ENCODE data around the gene G2E3.

G2E3 gene

GRCh38 chr14:30532264-30532663, 26.7 kb upstream of the G2E3 start:
- TF ChIP-seq FOXP2 (optimal IDR thresholded peaks at IDR 0.05; ENCODE audit: borderline replicate concordance, extremely low read depth, extremely low read length, insufficient read depth) (no peak), SIN3A (IDR thresholded peaks at IDR 0.05; ENCODE audit: borderline replicate concordance, insufficient read depth, low read length) (no peak), POLR2AphosphoS5 (IDR thresholded peaks at IDR 0.05; ENCODE audit: low read depth, low read length) (no peak), TAF1 (IDR thresholded peaks at IDR 0.05; ENCODE audit: borderline replicate concordance, insufficient read depth, low read length) (no peak)
- TF ChIP-seq, protein P1, sequence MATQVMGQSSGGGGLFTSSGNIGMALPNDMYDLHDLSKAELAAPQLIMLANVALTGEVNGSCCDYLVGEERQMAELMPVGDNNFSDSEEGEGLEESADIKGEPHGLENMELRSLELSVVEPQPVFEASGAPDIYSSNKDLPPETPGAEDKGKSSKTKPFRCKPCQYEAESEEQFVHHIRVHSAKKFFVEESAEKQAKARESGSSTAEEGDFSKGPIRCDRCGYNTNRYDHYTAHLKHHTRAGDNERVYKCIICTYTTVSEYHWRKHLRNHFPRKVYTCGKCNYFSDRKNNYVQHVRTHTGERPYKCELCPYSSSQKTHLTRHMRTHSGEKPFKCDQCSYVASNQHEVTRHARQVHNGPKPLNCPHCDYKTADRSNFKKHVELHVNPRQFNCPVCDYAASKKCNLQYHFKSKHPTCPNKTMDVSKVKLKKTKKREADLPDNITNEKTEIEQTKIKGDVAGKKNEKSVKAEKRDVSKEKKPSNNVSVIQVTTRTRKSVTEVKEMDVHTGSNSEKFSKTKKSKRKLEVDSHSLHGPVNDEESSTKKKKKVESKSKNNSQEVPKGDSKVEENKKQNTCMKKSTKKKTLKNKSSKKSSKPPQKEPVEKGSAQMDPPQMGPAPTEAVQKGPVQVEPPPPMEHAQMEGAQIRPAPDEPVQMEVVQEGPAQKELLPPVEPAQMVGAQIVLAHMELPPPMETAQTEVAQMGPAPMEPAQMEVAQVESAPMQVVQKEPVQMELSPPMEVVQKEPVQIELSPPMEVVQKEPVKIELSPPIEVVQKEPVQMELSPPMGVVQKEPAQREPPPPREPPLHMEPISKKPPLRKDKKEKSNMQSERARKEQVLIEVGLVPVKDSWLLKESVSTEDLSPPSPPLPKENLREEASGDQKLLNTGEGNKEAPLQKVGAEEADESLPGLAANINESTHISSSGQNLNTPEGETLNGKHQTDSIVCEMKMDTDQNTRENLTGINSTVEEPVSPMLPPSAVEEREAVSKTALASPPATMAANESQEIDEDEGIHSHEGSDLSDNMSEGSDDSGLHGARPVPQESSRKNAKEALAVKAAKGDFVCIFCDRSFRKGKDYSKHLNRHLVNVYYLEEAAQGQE (IDR thresholded peaks at IDR 0.05; ENCODE audit: insufficient read depth in 1 of 2, low read depth in 2 of 2, low read length in 2 of 2) = no peak

DNA sequence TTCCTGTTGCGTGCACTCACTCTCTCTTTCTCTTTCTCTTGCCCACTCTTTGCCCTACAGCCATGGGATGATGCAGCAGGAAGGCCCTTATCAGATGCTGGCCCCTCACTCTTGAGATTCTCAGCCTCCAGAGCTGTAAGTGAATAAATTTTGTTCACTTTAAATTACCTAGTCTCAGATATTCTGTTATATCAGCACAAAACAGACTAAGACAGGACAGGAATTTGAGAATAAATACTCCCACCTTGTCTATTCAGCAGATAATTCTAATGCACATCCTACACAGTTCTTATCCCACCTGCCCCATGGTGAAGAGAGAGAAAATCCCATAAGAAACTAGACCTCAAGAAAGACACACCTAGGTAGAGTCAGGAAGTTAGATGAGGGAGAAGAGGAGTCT, 25.8 kb upstream of the G2E3 start:
- TF ChIP-seq, protein P1 (IDR thresholded peaks at IDR 0.05; ENCODE audit: insufficient read depth in 1 of 2, low read depth in 2 of 2, low read length in 2 of 2) = no peak
- TF ChIP-seq TAF1 (IDR thresholded peaks at IDR 0.05; ENCODE audit: borderline replicate concordance, insufficient read depth, low read length) (no peak), SIN3A (IDR thresholded peaks at IDR 0.05; ENCODE audit: borderline replicate concordance, insufficient read depth, low read length) (no peak), FOXP2 (optimal IDR thresholded peaks at IDR 0.05; ENCODE audit: borderline replicate concordance, extremely low read depth, extremely low read length, insufficient read depth) (no peak), POLR2AphosphoS5 (IDR thresholded peaks at IDR 0.05; ENCODE audit: low read depth, low read length) (no peak)

DNA sequence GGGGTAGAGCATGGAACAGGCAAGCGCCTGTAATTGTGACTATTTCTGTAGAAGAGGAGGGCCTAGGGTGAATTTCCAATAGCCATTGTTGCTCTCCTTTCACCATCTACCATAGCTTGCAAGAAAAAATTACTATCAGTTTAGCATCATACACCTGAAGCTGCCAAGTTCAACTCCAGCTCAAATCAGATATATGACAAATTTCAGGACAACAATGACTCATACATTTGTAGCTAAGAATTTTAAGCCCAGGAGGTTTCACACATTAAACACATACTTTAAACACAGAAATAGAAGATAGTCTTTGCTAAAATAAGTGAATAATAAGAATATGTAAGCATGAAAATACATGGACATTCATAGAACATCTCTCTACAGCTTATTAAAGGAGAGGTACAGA, 17.6 kb upstream of the G2E3 start:
- TF ChIP-seq POLR2AphosphoS5 (IDR thresholded peaks at IDR 0.05; ENCODE audit: low read depth, low read length) (no peak), SIN3A (IDR thresholded peaks at IDR 0.05; ENCODE audit: borderline replicate concordance, insufficient read depth, low read length) (no peak), TAF1 (IDR thresholded peaks at IDR 0.05; ENCODE audit: borderline replicate concordance, insufficient read depth, low read length) (no peak), FOXP2 (optimal IDR thresholded peaks at IDR 0.05; ENCODE audit: borderline replicate concordance, extremely low read depth, extremely low read length, insufficient read depth) (no peak)
- TF ChIP-seq, protein P1 (IDR thresholded peaks at IDR 0.05; ENCODE audit: insufficient read depth in 1 of 2, low read depth in 2 of 2, low read length in 2 of 2) = no peak

GRCh38 chr14:30547388-30548048, 11.4 kb upstream of the G2E3 start:
- TF ChIP-seq SIN3A (IDR thresholded peaks at IDR 0.05; ENCODE audit: borderline replicate concordance, insufficient read depth, low read length) = no peak
- no peak for TF ChIP-seq TAF1 (IDR thresholded peaks at IDR 0.05; ENCODE audit: borderline replicate concordance, insufficient read depth, low read length)
- TF ChIP-seq POLR2AphosphoS5 (IDR thresholded peaks at IDR 0.05; ENCODE audit: low read depth, low read length) = no peak
- no peak for TF ChIP-seq FOXP2 (optimal IDR thresholded peaks at IDR 0.05; ENCODE audit: borderline replicate concordance, extremely low read depth, extremely low read length, insufficient read depth)

DNA sequence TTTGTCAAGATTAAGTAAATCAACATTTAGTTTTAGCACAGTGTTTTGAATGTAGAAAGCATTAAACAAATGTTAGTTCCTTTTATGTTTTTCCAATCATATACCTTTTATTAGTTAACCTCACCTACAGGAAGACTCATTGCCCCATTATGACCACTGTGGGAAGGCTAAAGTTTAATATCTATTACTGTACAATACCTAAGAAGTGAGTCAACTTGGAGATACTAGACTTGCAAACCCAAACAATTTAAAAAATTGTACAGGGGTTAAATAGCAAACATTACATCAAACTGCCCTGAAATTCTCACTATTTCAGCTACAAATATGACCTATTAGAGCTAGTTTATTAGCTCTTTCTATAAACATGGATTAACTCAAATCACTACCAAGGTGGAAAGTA, 8.6 kb upstream of the G2E3 start:
- no peak for TF ChIP-seq FOXP2 (optimal IDR thresholded peaks at IDR 0.05; ENCODE audit: borderline replicate concordance, extremely low read depth, extremely low read length, insufficient read depth)
- TF ChIP-seq TAF1 (IDR thresholded peaks at IDR 0.05; ENCODE audit: borderline replicate concordance, insufficient read depth, low read length) = no peak
- TF ChIP-seq, protein P1 (IDR thresholded peaks at IDR 0.05; ENCODE audit: insufficient read depth in 1 of 2, low read depth in 2 of 2, low read length in 2 of 2) = no peak

Measured in PFSK-1 (cell line).